H9 (cell line): ENCODE results near the gene WFIKKN1. TPM values are rescaled to one million over a fixed set of nuclear protein-coding genes. Genes with fewer than 3 reads are reported as not detected.

Source experiments
- DNase-seq: peaks from one replicate; pipeline ENCODE4 v3.0.0-alpha.2; 2017
- H2AFZ ChIP-seq: one replicate; pipeline ENCODE4 v1.6.1; 2013; ENCODE audit warnings: mild to moderate bottlenecking, low read length, control low read depth, moderate library complexity
- H2AK5ac ChIP-seq: 2 replicates; pipeline ENCODE4 v1.6.1; 2013; ENCODE audit warnings: low read length, control low read depth, mixed read lengths; ENCODE audit not compliant: insufficient read length
- H2BK120ac ChIP-seq: one replicate; pipeline ENCODE4 v1.6.1; 2013; ENCODE audit warnings: low read depth, mild to moderate bottlenecking, low read length, control low read depth, inconsistent platforms; ENCODE audit not compliant: poor library complexity, severe bottlenecking
- H2BK12ac ChIP-seq: 2 replicates; pipeline ENCODE4 v1.6.1; 2013; ENCODE audit warnings: low read length, control low read depth, mixed read lengths, low read depth; ENCODE audit not compliant: insufficient read length
- H2BK15ac ChIP-seq: 2 replicates; pipeline ENCODE4 v1.6.1; 2013; ENCODE audit warnings: low read depth, low read length, control low read depth
- H2BK20ac ChIP-seq: one replicate; pipeline ENCODE4 v1.6.1; 2013; ENCODE audit warnings: low read depth, mild to moderate bottlenecking, low read length, control low read depth, inconsistent platforms; ENCODE audit not compliant: poor library complexity, severe bottlenecking
- H2BK5ac ChIP-seq: 2 replicates; pipeline ENCODE4 v1.6.1; 2013; ENCODE audit warnings: low read length, control low read depth, mixed read lengths; ENCODE audit not compliant: insufficient read length
- H3K14ac ChIP-seq: 2 replicates; pipeline ENCODE4 v1.6.1; 2013; ENCODE audit warnings: low read length, control low read depth; ENCODE audit not compliant: insufficient read depth
- H3K18ac ChIP-seq: 2 replicates; pipeline ENCODE4 v1.6.1; 2013; ENCODE audit warnings: low read depth, mild to moderate bottlenecking, mixed read lengths, low read length, control low read depth; ENCODE audit not compliant: insufficient read length
- H3K23ac ChIP-seq: 2 replicates; pipeline ENCODE4 v1.6.1; 2013; ENCODE audit warnings: low read length, control low read depth, mixed read lengths, low read depth; ENCODE audit not compliant: insufficient read length
- H3K23me2 ChIP-seq: 2 replicates; pipeline ENCODE4 v1.6.1; 2013; ENCODE audit warnings: low read depth, mild to moderate bottlenecking, mixed read lengths, low read length, control low read depth; ENCODE audit not compliant: insufficient read length, poor library complexity, severe bottlenecking
- H3K27ac ChIP-seq: 2 replicates; pipeline ENCODE4 v1.5.1; 2013; ENCODE audit warnings: low read length, control low read depth, mixed read lengths, low read depth; ENCODE audit not compliant: insufficient read length
- H3K27me3 ChIP-seq: 2 replicates; pipeline ENCODE4 v1.6.1; 2013; ENCODE audit warnings: low read length, control low read depth, inconsistent platforms; ENCODE audit not compliant: insufficient read depth
- H3K4ac ChIP-seq: 2 replicates; pipeline ENCODE4 v1.6.1; 2013; ENCODE audit warnings: low read depth, mild to moderate bottlenecking, control low read depth, inconsistent platforms, low read length, moderate library complexity
- H3K4me1 ChIP-seq: 2 replicates; pipeline ENCODE4 v1.6.1; 2013; ENCODE audit warnings: low read length, control low read depth, inconsistent platforms; ENCODE audit not compliant: insufficient read depth
- H3K4me2 ChIP-seq: 2 replicates; pipeline ENCODE4 v1.6.1; 2013; ENCODE audit warnings: low read length, control low read depth, mixed read lengths; ENCODE audit not compliant: insufficient read length, insufficient read depth
- H3K56ac ChIP-seq: 2 replicates; pipeline ENCODE4 v1.6.1; 2013; ENCODE audit warnings: low read depth, mild to moderate bottlenecking, mixed read lengths, low read length, control low read depth; ENCODE audit not compliant: insufficient read length
- H3K79me1 ChIP-seq: 2 replicates; pipeline ENCODE4 v1.6.1; 2013; ENCODE audit warnings: low read depth, mild to moderate bottlenecking, moderate library complexity, low read length, control low read depth, inconsistent platforms; ENCODE audit not compliant: insufficient read depth, poor library complexity, severe bottlenecking
- H3K79me2 ChIP-seq: 2 replicates; pipeline ENCODE4 v1.6.1; 2013; ENCODE audit warnings: low read length, control low read depth, inconsistent platforms; ENCODE audit not compliant: insufficient read depth
- H3K9ac ChIP-seq: 2 replicates; pipeline ENCODE4 v1.6.1; 2013; ENCODE audit warnings: low read length, control low read depth, mixed read lengths; ENCODE audit not compliant: insufficient read length; ENCODE audit errors: extremely low read depth
- H3K9me3 ChIP-seq: one replicate; pipeline ENCODE4 v1.6.1; 2013; ENCODE audit warnings: low read depth, low read length, inconsistent platforms; ENCODE audit not compliant: control insufficient read depth
- H3T11ph ChIP-seq: one replicate; pipeline ENCODE4 v1.6.1; 2013; ENCODE audit warnings: mild to moderate bottlenecking, low read length, control low read depth, inconsistent platforms
- H4K20me1 ChIP-seq: one replicate; pipeline ENCODE4 v1.6.1; 2013; ENCODE audit not compliant: control insufficient read depth, insufficient read length, insufficient read depth
- H4K5ac ChIP-seq: 2 replicates; pipeline ENCODE4 v1.6.1; 2013; ENCODE audit warnings: low read depth, mild to moderate bottlenecking, mixed read lengths, low read length, control low read depth; ENCODE audit not compliant: insufficient read length
- H4K8ac ChIP-seq: replicated peaks from 2 replicates; pipeline ENCODE4 v1.6.1; 2013; ENCODE audit warnings: low read length, control low read depth, mixed read lengths, low read depth; ENCODE audit not compliant: insufficient read length
- H4K91ac ChIP-seq: 2 replicates; pipeline ENCODE4 v1.6.1; 2013; ENCODE audit warnings: low read depth, mild to moderate bottlenecking, moderate library complexity, mixed read lengths, low read length, control low read depth; ENCODE audit not compliant: insufficient read length
- H3K27ac Mint-ChIP-seq, 3 experiments: 2 replicates in 2 of 3; 3 replicates in 1 of 3; pipeline ENCODE4 v1.8.0; 2020 to 2021; ENCODE audit warnings: mixed read lengths in 3 of 3, mild to moderate bottlenecking in 1 of 3, moderate library complexity in 1 of 3
- H3K27me3 Mint-ChIP-seq: 2 replicates; pipeline ENCODE4 v1.8.0; 2021; ENCODE audit warnings: low read depth, mild to moderate bottlenecking, moderate library complexity, mixed read lengths
- H3K36me3 Mint-ChIP-seq, 3 experiments: 2 replicates in 2 of 3; 3 replicates in 1 of 3; pipeline ENCODE4 v1.8.0; 2020 to 2021; ENCODE audit warnings: low read depth in 3 of 3, mixed read lengths in 3 of 3; ENCODE audit not compliant: insufficient read depth in 1 of 3
- H3K4me1 Mint-ChIP-seq, 2 experiments: 2 replicates each; pipeline ENCODE4 v1.8.0; 2020; ENCODE audit warnings: mixed read lengths in 2 of 2
- H3K4me3 Mint-ChIP-seq, 2 experiments: 2 replicates in 1 of 2; 3 replicates in 1 of 2; pipeline ENCODE4 v1.8.0; 2020 to 2021; ENCODE audit warnings: mild to moderate bottlenecking in 2 of 2, mixed read lengths in 2 of 2, moderate library complexity in 1 of 2
- H3K9me3 Mint-ChIP-seq, 2 experiments: 2 replicates in 1 of 2; 3 replicates in 1 of 2; pipeline ENCODE4 v1.8.0; 2020; ENCODE audit warnings: mild to moderate bottlenecking in 2 of 2, mixed read lengths in 2 of 2, moderate library complexity in 1 of 2
- WGBS: extraction: QIAGEN DNeasy Blood & Tissue Kit; methylation state at CpG from one replicate; pipeline ENCODE4 v1.1.7; 2013; ENCODE audit warnings: missing lambda C conversion rate, low lambda C conversion rate, mixed read lengths; ENCODE audit not compliant: insufficient read length; ENCODE audit errors: extremely low coverage; 5-methylcytosine and 5-hydroxymethylcytosine counted together
- total RNA-seq: library from RNA; stranded (reverse); gene quantifications from 2 replicates; pipeline ENCODE4 v1.2.1, GENCODE V29; 2021
- TF ChIP-seq, protein P1 (sequence below): fragments of 200-600 bp; sonication (generic); conservative IDR thresholded peaks from 3 replicates; pipeline ENCODE4 v1.8.0; 2021; ENCODE audit warnings: antibody characterized with exemption, mild to moderate bottlenecking

WFIKKN1 gene
- total RNA-seq, 1 experiment from 2014 or later = 8.3 TPM

DNA sequence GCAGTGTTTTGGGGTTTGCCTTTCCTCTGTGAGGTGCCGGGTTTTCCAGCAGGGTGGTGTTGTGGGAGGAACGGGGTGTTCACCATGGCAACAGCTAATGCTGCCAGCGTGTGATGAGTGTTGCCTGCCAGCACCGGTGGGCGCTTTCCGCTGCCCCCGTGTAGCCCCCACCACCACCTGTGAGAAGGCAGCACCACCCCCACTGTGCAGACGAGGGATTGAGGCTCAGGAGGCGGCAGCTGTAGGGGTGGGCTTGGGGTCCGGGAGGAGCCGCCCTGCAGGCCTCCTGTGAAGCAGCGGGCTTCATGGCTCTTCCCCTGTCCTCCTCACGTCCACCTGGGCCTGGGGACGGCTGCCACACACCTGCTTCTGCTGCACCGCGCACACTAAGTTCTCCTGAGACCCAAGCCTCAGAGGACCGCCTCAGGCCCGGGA lies 35.7 kb upstream of the WFIKKN1 start:
- H3K27me3 Mint-ChIP-seq = peaks cover 26% of the 10 kb centered on the region
- H3T11ph ChIP-seq = no peak overlapping the region
- H3K14ac ChIP-seq = no peak overlapping the region
- H3K4me1 Mint-ChIP-seq = peaks cover 10% of the 10 kb centered on the region in 2 experiments
- no peak overlapping the region for H3K27ac ChIP-seq
- no peak overlapping the region for H3K56ac ChIP-seq
- H3K9me3 ChIP-seq = no peaks in the 10 kb centered on the region
- no peak overlapping the region for H3K18ac ChIP-seq
- no peaks in the 10 kb centered on the region for H3K4me1 ChIP-seq
- no peak overlapping the region for H2AK5ac ChIP-seq
- no peak overlapping the region for H3K4me2 ChIP-seq
- H2BK12ac ChIP-seq = no peak overlapping the region
- H4K91ac ChIP-seq = no peak overlapping the region
- no peaks in the 10 kb centered on the region; the same call in 1 of the 2 replicates for H3K27me3 ChIP-seq
- no peaks in the 10 kb centered on the region for H4K20me1 ChIP-seq
- no peak overlapping the region for H2AFZ ChIP-seq
- no peak for DNase-seq
- H3K27ac Mint-ChIP-seq = no peak overlapping the region
- H3K23ac ChIP-seq = no peak overlapping the region
- no peak overlapping the region for H3K4me3 Mint-ChIP-seq
- no peak overlapping the region for H4K8ac ChIP-seq
- H3K79me1 ChIP-seq = peaks cover 3% of the 10 kb centered on the region
- no CpG with 5 or more reads among the region's 18 CpGs for WGBS
- no peak overlapping the region for H2BK120ac ChIP-seq
- TF ChIP-seq, protein P1, sequence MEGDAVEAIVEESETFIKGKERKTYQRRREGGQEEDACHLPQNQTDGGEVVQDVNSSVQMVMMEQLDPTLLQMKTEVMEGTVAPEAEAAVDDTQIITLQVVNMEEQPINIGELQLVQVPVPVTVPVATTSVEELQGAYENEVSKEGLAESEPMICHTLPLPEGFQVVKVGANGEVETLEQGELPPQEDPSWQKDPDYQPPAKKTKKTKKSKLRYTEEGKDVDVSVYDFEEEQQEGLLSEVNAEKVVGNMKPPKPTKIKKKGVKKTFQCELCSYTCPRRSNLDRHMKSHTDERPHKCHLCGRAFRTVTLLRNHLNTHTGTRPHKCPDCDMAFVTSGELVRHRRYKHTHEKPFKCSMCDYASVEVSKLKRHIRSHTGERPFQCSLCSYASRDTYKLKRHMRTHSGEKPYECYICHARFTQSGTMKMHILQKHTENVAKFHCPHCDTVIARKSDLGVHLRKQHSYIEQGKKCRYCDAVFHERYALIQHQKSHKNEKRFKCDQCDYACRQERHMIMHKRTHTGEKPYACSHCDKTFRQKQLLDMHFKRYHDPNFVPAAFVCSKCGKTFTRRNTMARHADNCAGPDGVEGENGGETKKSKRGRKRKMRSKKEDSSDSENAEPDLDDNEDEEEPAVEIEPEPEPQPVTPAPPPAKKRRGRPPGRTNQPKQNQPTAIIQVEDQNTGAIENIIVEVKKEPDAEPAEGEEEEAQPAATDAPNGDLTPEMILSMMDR = no peak
- H4K5ac ChIP-seq = no peak overlapping the region
- H3K9me3 Mint-ChIP-seq = peaks cover 0 to 3% of the 10 kb centered on the region in 2 experiments; a peak in 1 of 5 replicates
- H3K9ac ChIP-seq = no peak overlapping the region
- H3K23me2 ChIP-seq = no peaks in the 10 kb centered on the region
- peaks cover 9 to 28% (median 27%) of the 10 kb centered on the region in 3 experiments; a peak in 6 of 7 replicates for H3K36me3 Mint-ChIP-seq
- H3K4ac ChIP-seq = no peak overlapping the region
- no peak overlapping the region for H2BK5ac ChIP-seq
- H2BK20ac ChIP-seq = no peak overlapping the region
- H2BK15ac ChIP-seq = no peak overlapping the region
- H3K79me2 ChIP-seq = no peaks in the 10 kb centered on the region; the same call in 1 of the 2 replicates
